Sciatic nerve (tissue), 2 donors: ENCODE results near the gene SSU72. TPM values are rescaled to one million over a fixed set of nuclear protein-coding genes. Genes with fewer than 3 reads are reported as not detected.

Experiments used
- ATAC-seq: fragments of 200-7000 bp; cut with Tn5 transposase; one replicate; pipeline ENCODE4 v1.9.1; 2020; ENCODE audit warnings: mild to moderate bottlenecking, moderate library complexity
- DNase-seq: peaks from one replicate; pipeline ENCODE4 v3.0.0-alpha.2; 2020; ENCODE audit warnings: low spot score
- intact Hi-C: fragments of 100-400 bp; cut with DNase I; formaldehyde crosslinking; loops from one replicate; pipeline ENCODE4 v1.14.2; 2022
- total RNA-seq: library from RNA; stranded (reverse); fragmentation: NEBNext Ultra II Directional; extraction: Animal tissue kit (Norgen Biotek cat#: 25700); gene quantifications from one replicate; pipeline ENCODE4 v1.2.1, GENCODE V29; 2021
- donor health status: DM: no; HTN: no; CAD: no.
- donor health status: DM: no; HTN: no; CAD: no.

SSU72 gene
- total RNA-seq = 78.5 TPM

DNA sequence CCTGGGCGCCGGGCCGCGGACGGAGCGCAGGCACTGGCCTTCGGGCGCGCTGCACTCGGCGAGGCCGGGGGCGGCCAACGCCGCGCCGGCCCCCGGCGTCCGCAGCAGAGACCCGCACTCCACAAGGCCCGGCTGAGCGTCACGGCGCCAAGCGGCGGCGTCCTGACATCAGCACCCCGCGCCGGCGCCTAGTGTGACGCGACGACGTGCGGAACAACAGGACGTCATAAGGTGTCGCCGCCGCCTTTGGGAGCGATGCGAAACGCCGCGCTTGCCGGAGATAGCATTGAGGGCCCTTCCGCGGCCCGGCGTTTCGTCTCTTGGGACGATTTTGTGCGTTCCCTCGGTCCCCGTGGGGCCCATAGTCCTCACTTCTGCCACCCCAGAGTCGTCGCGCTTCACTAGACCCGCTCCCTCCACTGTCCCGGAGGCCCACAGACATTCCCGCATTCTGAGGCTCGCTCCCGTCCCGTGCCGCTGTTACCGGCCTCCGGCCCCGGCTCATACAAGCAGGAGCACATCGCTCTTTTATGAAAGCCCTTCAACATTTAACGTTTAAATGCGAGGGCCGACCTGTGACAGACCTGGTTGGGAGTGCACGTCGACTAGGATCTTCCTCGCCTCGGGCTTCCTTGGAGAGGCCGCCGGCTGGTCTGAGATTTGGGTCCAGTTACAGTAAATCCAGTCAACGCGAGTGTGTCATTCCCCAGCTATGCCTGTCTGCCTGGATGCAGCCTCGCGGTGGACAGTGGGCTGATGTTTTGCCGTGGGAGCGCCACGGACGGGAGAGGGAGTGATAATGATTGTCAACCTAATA is at the start of gene SSU72:
Gene SSU72, minus strand, starts transcription at position 143 of the 817 bp plus-strand sequence. CDS start 306 bp downstream, outside the sequence.
- DNase-seq = peak; percentile 95
- intact Hi-C loops = no loop called here
- ATAC-seq = peak; percentile 98

DNA sequence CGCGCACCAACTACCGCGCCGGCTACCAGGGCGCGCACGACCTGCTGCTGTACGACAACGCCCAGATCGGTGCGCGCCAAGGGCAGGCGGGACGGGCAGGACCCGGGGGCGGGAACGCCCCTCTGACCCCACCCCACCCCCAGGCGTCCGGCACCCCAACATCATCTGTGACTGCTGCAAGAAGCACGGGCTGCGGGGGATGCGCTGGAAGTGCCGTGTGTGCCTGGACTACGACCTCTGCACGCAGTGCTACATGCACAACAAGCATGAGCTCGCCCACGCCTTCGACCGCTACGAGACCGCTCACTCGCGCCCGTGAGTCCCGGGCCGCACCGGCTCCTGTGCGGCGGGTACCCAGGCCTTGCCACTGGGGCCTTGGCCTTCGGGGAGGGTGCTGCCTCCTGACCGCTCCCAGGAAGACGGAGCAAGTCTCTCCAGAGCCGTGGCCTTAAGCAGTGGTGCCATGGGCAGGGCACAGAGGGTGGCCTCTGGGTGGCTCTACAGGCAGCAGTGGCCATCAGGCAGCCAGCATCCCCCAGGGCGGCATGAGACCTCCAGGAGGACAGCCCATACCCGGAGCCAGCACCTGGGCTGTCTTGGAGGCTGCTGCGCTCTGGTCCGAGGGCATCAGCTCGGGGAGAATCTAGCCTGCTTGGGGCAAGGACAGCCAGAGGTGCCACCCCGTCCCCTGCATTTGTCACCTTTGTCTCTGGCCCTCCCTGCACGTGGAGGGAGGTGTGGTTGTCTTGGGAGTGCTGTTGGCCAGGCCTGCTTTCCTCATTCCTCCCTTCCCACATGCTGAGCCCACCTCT is 49.2 kb upstream of the SSU72 start:
- intact Hi-C loops = no loop called here
- DNase-seq (no peak), ATAC-seq (no peak)

DNA sequence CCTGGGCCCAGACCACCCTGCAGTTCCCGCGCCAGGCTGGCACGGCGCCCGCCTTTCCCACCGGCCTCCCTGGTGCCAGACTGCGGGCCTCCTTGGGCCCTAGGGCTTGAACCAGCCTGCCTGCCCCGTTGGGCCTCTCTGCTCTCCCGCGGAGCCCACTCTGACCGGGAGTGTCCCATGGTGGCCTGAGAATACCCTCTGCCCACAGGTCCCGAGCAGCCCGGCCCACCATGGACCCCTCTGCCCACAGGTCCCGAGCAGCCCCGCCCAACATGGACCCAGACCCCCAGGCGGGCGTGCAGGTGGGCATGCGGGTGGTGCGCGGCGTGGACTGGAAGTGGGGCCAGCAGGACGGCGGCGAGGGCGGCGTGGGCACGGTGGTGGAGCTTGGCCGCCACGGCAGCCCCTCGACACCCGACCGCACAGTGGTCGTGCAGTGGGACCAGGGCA is 48.5 kb upstream of the SSU72 start:
- DNase-seq = no peak
- intact Hi-C loops = no loop called here
- no peak for ATAC-seq

DNA sequence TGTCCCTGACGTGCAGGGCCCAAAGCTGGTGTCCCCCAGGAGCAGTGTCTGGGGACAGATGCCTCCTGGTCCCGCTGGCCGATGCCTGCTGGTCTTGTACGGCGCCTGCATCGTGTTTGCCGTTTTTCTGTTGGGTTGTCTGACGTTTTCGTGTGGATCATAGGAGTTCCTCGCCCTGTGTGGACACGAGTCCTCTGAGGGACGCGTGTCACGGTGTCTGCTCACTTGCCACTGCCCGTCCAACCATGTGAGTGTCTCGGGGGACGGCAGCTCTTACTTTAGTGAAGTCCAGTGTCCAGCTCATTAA is 48.1 kb upstream of the SSU72 start:
- intact Hi-C loops = no loop called here
- ATAC-seq (no peak), DNase-seq (no peak)

DNA sequence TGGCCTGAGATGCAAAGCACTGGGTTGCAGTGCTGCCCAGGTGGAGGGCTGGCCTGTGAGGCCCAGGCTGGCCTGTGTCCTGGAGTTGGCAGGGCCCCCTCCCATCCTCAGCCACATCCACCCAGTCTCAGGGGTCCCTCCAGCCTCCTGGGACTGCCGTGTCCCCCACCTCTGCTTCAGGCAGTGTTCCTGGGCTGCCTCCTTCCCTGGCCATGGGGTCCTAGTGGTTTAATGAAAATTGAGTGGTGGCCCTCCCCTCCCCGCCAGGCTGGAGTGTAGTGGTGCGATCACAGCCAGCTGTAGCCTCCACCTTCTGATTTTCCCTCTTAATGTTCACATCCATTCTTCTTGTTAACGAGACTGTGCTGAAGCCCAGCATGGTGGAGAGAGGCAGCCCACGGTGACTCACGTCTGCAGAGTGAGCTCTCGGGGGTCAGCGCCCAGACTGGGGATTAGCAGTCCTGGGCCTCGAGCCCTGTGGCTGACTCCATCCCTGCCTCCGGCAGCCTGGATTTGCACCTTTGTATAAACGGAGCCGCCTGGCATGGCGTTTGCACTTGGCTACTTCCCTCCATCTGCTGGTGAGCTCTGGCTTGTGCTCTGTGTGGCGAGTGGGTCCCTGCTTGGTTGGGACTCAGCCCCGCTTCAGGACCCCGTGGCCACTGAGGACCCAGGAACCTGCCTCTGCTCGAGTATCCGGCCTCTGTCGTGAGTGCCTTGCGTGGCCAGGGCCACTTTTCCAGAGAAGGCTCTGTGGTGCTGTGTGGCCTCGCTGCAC is 47.5 kb upstream of the SSU72 start:
- DNase-seq = no peak
- intact Hi-C loops = no loop called here
- no peak for ATAC-seq

DNA sequence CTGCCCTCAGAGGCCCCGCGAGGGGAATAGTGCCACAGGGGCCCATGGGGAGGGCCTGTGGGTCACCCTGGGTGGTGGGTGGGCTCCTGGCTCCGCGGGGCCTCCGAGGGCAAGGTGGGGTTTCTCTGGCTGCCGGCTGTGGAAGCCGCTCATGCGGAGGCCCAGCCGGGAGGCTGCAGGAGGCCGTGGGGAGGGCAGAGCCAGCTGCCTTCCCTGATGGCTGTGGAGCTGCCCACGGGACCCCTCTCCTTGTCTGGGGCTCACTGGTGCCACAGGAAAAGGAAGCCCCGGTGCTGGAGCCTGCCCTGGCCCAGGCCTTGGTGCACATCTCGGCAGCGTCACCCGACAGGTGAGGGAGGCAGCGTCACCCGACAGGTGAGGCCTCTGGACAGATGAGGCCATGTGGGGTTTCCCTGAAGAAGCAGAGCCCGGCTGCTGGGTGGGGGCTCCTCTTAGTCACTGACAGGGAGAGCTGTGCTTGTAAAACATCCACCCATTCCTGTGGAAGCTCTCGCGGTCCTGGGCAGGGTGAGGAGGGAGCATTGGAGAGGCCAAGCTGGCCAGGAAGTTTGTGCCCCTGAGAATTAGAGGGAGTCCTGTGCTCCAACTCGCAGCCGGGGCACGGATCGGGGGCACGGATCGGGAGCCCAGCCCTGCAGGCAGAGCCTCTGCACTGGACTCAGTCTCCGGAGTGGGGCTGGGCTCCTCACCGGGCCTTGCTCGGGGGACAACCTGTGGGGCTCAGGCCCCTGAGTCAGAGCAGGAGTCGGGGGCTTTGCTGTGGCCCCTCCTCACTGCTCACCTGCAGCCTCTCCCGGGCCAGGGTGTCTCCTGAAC is 46.7 kb upstream of the SSU72 start:
- no peak for DNase-seq
- no peak for ATAC-seq
- intact Hi-C loops = no loop called here

DNA sequence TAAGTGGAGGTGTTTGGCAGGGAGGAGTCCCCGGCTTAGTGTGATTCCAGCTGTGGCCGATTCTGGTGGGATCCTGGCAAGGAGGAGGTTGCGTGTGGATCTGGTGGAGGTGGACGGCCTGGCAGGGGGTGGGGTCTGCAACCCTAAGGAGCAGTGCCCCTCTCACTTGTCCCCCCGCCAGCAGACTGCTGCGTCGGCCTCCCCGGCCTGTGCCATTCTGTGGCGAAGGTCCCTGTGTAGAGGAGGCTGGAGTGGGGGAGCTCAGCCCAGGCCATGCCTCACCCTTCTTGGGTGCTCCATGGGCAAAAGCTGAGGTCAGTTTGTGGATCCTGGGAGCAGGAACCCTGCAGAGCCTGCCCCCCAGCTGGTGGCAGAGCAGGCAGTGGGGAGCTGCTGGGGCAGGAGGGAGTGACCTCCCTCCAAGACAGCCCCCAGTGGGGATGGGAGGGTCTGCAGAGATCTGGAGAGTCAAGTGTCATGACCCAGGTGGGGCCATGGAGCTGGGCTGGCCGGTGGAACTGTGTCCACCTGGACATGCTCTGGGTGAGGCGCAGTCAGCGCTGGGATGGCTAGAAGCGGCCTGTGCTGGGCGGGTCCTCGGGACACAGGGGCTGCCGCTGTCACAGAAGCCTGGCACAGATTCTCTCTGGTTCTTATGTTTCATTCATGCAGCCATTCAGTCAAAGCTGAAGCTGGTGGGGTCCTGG is 45.9 kb upstream of the SSU72 start:
- DNase-seq = no peak

DNA sequence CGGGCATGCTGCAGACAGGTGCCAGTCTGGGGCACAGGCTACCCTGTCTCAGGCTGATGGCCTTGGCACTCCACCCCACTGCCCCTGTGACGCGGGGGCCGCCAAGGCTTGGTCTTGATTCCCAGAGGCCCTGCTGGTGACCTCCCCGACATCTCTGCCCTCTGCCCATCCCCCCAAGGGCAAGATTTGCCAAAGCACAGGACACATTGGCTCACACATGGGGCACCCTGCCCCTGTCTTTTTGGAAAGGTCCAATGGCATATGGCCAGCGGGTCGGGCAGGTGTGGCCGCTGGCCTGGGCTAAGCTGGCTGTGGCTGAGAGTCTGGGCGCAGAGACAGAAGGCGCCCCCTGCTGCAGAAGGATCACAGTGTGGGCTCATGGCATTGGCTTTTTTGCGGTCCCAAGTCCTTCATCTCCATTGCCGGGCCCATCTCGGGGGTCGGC is 45.3 kb upstream of the SSU72 start:
- ATAC-seq (no peak), DNase-seq (no peak)
- intact Hi-C loops = no loop called here

More for the DNA sequence above, 45.9 kb upstream of the SSU72 start:
- intact Hi-C loops = no loop called here
- ATAC-seq = no peak

DNA sequence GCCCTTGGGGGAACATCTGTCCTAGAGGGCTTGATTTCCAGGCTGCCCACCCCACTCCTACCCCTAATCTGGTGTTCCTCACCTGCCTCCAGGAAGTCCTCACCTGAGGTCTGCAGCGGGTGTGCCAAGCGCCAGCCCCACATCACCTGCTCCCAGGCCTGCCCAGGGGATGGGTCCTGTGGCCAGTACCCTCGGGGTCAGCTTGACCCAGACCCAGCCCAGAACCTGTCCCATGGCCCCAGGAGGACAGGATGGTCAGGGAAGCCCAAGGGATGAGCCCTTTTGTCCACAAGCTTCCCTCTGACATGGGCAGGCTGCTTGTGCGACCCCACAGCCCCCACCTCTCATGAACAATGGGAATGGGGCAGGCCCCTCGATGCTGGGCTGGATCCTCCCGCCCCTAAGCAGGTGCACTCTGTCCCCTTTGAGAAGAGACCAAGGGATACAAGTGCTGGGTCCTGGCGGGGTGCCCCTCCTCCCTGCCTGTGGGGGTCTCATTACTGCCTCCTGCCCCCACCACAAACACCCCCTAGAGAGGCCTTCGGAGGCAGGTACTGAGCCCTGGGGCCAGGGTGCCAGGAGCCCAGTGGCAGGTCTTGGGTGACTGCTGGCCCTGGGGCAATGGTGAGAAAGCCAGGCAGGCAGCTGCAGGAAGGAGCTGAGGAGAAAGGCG is 43.9 kb upstream of the SSU72 start:
- no peak for DNase-seq
- no peak for ATAC-seq
- intact Hi-C loops = no loop called here

DNA sequence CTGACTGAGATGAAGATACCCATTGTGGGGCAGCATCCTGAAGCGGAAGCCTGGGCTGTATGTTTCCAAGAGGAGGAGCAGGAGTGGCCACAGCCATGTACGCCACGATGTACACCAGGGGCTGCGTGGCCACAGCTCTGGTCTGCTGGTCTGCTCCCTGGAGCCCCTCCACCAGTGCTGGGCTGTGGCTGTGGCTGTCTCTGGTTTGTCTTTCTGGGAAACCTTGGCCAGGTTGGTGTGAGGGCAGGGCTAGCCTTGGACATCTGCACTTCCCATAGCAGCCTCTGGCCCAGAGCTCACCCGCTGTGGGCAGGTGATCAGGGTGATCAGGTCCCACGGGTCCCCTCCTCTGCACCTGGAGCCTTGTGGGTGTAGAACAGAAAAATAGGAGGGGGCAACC is 43.3 kb upstream of the SSU72 start:
- ATAC-seq = no peak
- DNase-seq = no peak
- intact Hi-C loops = no loop called here

DNA sequence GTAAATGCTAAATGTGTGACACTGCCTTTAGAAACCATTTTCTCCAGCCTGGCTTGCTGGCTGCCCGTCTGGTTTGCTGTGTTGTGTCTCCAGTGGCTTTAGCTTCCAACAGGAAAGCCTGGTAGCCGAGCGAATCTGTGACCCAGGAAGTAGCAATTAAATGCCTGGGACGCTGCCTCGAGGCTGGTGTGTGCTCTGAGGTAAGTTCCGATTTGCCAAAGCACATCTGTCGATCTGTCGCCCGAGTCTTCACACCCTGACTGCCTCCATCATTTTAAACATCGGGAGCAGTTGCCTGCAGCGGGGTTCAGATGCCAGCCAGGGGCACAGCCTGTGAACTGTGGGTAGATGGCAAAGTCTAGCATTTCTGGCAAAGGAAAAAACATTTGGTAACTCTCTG is 42.9 kb upstream of the SSU72 start:
- ATAC-seq (no peak), DNase-seq (no peak)
- intact Hi-C loops = no loop called here

DNA sequence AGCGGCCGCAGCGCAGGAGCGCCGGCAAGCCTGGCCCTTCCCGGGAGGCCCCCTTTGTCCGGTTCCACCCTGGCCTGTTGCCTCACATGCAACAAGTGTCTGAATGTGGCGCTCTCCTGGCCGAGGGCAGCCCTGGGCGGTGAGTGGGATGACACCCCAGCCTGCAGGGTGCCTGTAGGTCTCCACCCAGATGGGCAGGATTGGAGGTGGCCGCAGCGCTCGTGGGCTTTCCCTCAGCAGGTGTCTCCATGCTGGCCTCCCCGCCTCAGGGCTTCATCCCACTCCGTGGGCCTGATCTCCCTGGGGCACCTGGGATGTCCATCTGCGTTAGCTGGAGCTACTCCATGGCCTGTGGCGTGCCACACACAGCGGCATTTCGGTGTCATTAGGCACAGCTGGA is 42.2 kb upstream of the SSU72 start:
- DNase-seq = no peak
- intact Hi-C loops = no loop called here
- ATAC-seq = no peak

DNA sequence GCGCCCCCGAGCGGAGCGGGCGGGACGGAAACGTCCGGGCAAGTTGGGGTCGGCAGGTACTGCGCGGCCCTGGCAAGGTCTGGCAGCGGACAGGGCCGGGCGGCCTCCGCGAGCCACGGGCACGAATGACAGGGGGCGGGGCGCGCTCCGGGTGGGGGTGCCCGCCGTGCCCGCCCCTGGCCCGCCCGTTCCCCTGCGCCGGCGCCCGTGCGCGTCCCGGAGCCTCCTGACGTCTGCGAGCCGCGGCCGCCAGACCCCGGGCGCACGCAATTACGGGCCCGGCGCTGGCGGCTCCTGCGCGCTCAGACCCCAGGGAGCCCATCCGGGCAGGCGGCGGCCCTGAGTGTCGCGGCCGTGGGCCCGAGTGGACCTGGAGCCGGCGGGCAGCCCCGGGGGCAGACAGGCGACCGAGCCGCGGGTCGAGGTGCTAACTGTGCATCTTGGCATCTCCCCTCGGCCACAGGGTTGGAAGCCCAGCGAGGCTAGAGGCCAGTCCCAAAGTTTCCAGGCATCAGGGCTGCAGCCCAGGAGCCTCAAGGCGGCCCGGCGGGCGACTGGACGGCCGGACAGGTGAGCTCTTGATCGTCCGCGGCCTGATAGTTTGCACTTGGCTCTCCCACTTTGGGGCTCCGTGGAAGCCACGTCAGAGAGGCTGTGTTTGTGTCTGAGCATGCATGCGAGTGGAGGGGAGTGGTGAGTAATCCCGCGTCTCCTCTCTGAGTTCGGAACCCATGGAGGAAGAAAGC is 41.6 kb upstream of the SSU72 start:
- intact Hi-C loops = no loop called here
- ATAC-seq = no peak
- peak; percentile 73 for DNase-seq

DNA sequence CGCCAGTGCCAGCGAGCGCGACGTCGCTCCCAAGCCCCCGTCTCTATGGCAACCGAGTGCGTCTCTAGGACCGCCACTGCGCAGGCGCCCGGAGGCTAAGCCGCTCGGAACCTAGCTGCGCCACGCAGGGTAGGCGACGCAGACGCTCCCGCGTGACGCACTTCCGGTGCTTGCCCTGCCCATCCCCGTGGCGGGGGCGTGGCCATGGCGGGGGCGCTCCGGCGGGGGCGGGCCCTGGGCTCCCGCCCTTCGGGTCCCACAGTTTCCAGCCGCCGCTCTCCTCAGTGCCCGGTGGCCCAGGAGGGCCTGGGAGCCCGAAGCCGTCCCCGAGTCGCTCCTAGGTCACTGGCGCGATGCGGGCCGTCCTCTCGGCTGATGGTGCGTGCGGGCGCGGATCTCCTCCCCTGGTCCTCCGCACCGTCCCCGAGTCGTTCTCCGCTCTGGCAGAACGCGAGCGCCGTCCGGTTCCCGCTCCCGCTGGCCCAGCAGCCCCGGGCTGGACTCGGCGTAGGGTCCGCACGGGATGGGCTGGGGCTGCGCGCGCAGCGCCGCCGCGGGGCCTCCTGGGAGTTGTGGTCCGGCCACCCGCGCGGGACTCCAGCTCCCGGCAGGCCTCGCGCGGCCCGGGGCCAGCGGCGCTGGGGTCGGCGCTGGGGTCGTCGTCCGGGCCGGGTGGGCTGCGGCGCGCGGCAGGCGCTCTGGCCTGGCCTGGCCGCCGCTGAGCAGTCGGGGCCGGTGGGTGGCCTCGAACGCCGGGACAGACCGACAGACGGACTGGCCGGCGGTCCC is 40.8 kb upstream of the SSU72 start, which contains the start of gene MIB2:
Gene MIB2, plus strand, starts transcription at position 245 of the 789 bp plus-strand sequence. CDS start 7,953 bp downstream, outside the sequence.
- DNase-seq = peak; percentile 97
- peak; percentile 98 for ATAC-seq
- intact Hi-C loops = no loop called here

DNA sequence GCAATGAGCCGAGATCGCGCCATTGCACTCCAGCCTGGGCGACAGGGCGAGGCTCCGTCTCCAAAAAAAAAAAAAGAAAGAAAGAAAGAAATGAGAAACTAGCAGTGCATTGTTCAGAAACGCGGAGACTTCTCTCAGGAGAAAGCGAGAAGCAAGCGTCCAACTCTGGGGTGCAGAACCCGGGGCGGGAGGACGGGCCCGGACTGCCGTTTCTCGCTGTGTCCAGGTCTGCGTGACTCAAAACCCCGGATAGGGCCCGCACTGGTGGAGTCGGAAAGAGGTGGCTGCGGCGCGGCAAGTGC is 40.2 kb upstream of the SSU72 start:
- ATAC-seq (no peak), DNase-seq (no peak)
- intact Hi-C loops = no loop called here

DNA sequence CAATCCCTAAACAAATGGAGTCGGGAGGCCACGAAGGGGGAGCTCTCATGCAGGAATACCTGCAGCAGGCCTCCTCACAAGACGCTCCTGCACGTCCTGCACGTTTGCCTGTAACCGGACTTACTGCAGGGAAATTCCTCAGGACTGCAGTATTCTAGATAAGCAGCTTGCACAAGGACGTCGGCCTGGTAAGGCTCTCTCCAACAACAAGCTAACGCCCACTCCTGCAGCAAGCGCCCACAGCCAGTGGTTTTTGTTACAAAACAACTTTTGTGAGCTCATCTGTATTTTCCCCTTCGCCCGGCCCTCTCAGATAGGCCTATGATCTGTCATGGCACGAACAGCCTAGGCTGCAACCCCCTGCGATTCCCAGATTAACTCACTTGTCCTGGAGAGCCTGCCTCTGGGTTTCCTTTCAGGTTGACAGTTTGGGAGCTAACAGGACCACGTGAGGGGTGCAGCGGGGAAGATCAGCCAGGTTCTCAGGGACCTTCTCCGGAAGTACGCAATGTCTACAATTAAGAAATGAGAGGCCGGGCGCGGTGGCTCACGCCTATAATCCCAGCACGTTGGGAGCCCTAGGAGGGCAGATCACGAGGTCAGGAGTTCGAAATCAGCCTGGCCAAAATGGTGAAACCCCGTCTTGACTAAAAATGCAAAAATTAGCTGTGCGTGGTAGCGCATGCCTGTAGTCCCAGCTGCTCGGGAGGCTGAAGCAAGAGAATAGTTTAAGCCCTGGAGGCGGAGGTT is 39.7 kb upstream of the SSU72 start:
- no peak for ATAC-seq
- peak; percentile 60 for DNase-seq
- intact Hi-C loops = no loop called here
